B cell (primary cell): Measurements from ENCODE around the gene STK35.

Experiments
- CTCF ChIP-seq: fragments of 200-600 bp; IDR thresholded peaks from one replicate; pipeline ENCODE4 v1.8.0; 2022; ENCODE audit warnings: antibody characterized with exemption, mild to moderate bottlenecking
- EZH2 ChIP-seq: IDR thresholded peaks from 2 replicates; pipeline ENCODE4 v1.6.1; 2012; ENCODE audit warnings: borderline replicate concordance, low read depth, mild to moderate bottlenecking, moderate library complexity, low read length; ENCODE audit not compliant: insufficient read depth, poor library complexity, severe bottlenecking

GRCh38 chr20:2102585-2103460 lies 1.2 kb downstream of the STK35 start:
- TF ChIP-seq CTCF (no peak), EZH2 (no peak)
